AML-193 (cell line): Measurements from ENCODE around the gene BHLHE23.

Experiments used
- DNase-seq, 2 experiments: peaks; one replicate each; lab custom pipeline; 2025; lab: John Stamatoyannopoulos, UW

The BHLHE23 gene

DNA sequence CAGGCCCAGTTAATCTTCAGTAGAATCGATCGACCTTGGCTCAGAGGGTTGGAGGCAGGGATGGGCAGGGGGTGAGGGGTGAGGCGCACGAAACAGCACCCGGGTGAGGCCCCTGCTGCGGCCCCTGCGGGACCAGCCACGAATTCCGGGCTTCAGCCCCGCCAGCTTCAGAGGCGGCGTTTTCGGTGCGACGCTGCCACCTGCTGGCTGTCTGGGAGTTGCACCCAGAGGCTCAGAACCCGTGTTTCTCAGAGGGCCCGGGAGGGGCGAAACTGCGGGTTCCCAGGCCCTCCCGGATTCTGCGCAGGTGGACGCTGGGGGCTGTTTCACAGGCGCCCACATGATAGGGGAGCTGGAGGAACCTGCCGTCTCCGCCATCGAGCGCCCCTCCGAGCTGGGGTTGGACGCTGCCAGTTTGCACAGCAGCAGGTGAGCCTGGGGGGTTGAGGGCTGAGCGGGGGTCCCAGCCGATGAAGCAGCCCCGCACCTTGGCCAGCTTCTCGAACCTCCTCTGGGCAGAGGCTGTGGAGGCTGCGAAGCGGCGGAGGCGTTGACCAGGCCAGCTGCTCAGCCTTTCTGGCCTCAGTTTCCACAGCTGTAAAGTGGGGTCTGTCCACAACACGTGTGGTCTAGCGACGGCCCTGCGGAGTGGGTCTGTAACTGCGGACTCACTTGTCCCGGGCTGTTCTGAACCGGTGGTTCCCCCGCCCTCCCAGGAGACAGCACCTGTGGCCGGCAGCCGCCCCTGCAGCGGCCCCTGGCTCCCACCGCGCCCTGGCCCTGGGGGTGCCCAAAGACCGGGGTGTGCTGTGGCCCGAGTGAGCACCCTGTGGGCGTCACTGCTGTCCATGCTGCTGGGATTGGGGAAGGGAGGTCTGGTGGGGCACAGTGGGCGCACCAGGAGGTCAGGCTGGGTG lies 2.5 kb upstream of the BHLHE23 start:
- peak; percentile 51 to 53 for DNase-seq

DNA sequence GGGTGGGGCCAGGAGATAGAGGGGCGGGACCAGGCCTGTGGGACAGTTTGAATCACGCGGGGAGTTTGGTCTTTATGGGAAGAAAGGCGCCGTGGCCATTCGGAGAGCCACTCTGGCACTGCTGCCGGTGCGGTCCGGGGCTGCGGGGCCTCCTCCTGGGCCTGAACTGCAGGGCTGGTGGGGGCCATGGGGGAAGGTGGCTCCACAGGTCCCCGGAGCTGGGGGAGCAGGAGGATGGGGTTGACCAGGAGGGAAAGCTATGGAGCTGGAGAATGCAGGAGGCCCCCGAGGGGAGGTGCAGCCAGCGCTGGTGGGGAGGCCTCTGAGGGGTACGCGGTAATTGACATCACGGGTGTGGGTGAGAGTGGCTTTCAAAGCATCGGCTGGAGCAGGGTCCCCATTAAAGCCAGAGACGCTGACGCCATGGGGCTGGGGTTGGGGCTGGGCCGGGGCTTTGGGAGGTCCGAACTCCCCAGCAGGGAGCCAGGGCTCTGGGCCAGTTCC lies 1.8 kb upstream of the BHLHE23 start:
- DNase-seq: no peak

DNA sequence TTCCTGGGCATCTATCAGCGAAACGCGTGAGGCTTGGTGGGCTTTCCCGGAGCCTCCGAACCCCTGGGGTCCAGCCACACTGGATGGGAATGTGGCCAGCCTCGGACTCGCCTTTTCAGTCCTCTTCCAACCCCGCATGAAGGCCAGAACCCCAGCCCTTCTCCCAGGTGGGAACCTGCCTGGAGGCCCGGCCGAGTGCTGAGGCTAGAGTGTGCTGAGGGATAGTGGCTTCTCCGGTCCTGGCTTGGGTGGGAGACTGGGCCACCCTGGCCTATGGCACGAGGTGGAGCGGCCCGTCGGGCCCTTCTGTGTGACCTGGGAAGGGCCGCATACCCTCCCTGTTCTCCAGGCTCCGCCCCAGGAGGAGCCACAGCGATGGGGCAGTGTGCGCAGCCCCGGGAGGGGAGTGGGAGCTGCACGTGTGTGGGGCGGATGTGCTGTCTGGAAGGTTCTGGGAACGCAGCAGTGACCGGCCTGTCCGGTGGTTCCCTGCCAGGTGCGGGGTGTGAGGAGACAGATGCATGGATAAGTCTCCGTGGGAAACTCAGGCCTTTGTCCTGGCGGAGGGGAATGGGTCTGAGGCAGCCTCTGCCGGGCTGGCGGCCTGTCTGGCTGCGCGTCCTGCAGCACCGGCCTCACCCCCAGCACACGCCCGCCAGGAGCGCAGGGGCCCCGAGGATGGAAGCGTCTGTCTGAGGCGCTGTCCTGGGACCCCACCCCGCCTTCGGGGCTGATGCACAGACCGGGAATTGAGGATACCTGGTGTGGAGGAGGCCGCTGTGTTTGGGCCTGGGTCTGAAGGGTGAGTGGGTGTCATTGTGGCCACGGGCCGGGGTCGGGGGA lies 1.1 kb upstream of the BHLHE23 start:
- DNase-seq: no peak

DNA sequence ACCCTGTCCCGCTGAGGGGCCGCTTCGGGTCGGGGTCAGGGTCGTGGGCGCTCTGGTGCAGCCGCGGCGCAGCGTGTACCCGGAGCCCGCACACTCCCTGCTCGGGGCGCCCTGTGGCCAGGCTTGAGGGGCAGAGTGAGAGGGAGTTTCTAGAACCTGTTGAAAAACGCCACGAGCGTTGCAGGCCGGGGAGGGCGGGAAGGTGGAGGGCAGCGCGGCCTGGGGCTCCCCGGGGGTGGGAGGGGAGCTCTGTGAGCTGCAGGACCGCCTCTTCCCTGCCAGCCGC lies 539 bp upstream of the BHLHE23 start:
- no peak for DNase-seq

DNA sequence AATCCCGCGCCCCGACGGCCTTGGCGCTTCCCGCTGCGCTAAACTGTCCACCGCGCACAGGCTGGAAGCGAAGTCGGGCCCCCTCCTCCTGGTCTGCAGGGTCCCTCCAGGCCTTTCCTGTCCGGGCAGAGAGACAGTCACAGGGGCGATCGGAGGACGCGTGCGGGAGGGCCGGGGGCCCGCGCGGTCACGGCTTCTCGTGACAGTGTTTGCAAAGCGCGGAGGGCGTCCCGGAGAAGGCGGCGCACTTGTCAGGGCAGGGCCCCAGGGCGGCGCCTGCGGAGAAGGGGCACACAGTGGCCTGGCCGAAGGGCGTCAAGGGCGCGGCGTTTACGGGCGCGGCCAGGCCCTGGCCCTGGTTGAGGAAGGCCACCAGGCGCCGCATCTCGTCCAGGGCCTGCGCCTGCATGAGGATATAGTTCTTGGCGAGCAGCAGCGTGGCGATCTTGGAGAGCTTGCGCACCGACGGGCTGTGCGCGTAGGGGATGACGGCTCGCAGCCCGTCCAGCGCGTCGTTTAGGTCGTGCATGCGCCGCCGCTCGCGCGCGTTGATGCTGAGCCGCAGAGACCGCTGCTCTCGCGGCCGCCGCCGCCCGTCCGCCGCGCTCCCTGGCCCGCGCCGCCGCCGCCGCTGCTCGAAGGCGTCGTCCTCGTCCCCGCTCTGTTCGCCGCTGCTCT lies 763 bp downstream of the BHLHE23 start:
- no peak for DNase-seq

DNA sequence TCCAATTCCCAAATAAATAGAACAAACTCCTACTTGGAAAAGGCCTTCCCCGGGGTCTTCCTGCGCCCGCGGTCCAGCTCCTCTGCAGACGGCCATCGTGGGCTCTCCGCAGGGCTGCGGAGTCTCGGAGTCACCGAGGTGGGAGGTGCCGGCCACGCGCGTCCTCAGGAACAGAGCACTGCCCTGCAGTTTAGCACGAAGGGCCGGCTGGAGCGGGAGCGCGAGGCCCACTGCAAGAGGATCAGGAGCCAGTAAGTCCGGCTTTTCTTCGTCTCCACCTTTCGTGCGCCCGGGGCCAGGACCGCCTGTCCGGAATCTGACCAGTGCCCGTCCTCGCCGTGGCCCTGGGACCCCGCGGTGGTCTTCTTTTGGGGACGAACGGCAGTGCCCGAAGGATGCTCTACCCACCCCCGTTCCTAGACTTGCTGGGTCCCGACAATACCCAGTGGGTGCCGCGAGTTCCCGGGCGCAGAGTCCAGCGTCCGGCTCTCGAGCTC lies 1.4 kb downstream of the BHLHE23 start:
- no peak for DNase-seq

DNA sequence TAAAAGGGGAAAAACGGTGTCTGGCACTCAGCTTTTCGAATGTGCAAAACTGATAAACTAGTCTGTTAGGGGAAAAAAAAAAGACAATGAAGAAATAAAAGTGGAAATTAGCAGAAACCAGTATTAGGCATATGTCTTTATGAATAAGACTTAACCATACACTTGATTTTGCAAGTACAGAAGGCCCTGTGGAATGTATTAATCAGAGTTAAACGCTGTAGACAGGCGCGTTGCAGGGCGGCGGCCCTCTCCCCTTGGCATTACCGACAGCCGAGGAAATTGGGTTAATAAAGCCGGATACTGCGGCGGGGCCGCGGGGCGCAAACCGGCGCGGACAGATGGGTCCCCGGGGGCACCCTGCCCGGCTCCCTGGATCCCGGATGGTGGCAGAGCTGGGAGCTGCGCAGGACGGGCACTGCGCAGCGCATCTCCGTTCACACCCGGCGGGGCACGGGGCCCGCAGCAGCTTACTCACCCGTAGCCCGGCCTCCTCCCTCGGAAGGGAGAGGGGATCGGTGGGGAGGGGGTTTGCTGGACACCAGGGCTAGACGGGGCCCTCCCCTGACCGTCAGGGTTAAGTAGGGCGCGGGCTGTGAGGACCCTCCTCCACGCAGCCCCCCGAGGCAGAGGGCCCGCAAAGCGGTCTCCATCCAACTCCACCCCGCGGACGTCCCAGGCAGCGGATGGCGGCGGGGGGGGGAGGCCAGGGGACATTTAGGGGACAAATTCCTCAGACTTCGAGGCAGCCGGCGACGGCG lies 2.0 kb downstream of the BHLHE23 start:
- no peak for DNase-seq

DNA sequence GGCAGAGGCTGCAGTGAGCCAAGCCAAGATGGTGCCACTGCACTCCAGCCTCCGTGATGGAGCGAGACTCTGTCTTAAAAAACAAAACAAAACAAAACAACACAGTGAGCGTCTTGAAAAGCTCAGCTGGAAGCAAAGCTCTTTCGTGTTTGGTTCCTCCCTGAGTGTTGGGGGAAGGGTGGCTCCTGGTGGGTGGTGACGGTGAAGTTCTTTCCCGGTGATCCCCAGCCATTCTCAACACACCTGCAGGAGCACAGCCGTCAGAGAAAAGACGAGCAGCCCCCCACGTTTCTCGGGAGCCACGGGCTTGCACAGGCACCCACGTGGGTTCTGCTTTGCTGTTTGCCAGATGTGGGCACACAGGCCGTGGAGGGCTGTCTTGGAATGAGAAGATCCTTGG lies 3.2 kb downstream of the BHLHE23 start:
- DNase-seq: no peak

DNA sequence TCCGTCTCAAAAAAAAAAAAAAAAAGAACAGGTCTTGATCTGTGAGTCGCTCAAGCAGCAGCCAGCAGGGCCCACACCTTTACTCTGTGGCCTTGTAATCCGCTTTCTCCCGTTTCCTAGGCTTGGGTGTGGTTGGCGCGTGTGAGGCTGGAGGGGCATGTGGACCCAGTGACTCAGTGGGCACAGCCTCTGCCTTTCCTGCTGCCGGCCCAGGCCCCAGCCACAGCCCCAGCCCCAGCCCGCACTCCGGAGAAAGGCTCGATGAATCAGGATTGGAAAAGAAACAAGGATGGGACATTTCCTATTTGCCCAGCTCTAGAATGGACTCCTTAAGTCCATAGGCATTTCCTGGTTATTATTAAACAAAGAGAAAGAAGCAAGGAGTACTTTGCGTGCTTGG lies 4.3 kb downstream of the BHLHE23 start:
- DNase-seq: no peak

DNA sequence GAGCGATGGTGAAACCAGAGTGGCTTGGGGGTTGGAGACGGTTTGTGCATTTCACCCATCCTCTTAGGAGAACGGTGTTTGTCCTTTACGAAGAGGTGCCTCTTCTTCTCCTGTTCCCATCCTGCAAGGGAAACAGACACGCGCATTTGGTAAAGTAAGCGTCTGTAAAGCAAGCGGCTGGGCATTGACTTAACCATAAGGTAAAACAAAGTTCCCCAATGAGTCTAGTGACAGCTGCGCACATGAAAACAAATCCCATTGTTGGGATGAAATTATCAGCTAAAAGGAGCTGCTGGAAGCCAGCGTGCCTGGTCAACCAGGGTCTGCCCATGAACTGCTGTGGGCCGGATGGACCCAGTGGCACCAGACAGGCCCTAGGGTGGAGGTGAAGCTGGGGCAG lies 5.8 kb downstream of the BHLHE23 start:
- DNase-seq: no peak

DNA sequence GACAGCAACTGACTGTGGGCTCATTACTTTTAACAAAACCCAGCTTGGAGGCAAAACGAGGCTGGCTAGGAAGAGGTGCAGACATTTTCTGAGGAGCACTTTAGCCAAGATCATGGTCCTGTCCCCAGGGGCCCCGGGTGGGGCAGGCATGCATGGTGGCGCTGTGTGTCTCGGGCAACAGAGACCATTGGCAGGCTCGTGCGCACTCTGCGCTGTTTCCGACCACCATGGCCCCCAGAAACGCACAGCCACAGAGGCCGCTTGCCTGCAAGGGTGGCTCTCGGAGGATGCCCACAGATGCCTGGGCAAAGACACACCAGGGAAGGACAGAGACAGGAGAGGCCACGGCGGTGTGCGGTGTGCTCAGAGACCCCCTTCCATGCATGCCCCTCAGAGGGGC lies 6.7 kb downstream of the BHLHE23 start:
- no peak for DNase-seq

DNA sequence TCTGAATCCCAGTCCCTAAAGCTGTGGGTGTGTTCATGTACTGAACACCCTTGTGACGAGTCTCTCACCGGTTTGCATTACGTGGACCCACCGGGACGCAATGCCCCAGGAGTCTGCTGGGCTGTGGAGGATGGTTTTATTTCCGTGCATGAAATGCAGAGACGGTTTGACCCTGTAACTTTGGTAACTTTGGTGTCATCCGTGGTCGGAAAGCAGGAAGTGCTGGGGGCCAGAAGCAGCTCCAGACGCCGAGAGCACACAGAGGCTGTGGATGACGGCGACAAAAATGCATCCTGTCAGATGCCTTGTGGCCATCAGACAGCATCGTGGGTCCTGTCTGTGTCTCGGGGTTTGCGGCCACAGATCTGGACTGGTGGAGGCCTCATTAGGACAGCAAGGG lies 7.2 kb downstream of the BHLHE23 start:
- peak; percentile 35 to 37 for DNase-seq

DNA sequence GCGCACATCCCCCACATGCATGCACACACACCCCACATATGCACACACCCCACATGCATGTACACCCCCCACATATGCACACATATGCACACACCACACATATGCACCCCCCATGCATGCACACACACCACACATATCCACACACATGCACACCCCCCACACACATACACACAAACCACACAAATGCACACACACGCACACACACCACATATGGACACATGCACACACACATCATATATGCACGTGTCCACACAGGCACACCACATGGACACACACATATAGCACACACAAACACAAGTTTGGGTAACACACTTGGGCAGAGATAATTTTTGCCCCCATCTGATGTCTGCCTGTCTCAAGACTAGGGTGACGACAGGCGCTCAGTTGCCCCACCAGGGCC lies 8.3 kb downstream of the BHLHE23 start:
- no peak for DNase-seq

DNA sequence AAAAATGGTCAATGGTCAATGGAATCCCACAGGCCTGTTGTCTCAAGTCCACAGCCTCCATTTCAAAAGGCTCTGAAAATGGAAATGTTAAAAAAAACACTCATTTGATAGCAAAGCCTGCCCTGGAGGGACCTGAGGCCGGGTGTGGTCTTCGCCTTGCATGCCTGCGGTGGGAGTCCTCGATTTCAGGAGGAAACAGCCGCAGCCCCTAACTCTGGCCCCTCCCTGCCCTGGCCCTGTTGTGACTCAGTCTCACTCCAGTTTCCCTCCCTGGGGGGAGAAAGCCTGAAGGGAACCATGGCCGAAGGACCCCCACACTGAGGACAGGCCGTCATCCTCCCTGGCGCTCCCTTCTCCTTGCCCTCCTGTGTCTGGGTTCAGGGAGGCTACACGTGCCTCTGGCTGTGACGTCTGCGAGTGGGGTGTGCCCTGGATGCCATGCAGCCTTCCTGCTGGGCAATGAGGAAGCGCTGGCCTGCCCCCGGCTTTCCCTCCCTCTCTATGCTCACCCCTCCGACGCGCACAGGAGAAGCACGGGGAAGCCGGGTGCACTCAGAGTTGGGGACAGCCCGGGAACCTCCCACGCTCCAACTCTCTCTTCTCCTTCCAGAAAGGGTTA lies 9.2 kb downstream of the BHLHE23 start:
- no peak for DNase-seq

DNA sequence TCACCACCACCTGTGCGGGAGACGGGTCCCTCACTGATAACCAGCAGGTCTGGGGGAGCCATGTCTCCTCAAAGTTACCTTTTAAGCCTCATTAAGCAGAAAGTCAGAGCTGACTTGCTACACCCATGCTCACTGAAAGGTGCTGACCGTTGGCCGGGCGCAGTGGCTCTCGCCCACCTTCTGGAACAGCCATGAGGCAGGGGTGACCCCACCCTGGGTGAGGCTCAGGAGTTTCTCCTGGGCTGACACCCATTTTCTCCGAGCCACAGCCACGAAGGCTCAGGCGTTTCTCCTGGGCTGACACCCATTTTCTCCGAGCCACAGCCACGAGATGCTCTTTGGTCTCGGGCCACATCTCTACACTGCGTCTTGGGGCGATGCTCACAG lies 10.2 kb downstream of the BHLHE23 start:
- DNase-seq: no peak

DNA sequence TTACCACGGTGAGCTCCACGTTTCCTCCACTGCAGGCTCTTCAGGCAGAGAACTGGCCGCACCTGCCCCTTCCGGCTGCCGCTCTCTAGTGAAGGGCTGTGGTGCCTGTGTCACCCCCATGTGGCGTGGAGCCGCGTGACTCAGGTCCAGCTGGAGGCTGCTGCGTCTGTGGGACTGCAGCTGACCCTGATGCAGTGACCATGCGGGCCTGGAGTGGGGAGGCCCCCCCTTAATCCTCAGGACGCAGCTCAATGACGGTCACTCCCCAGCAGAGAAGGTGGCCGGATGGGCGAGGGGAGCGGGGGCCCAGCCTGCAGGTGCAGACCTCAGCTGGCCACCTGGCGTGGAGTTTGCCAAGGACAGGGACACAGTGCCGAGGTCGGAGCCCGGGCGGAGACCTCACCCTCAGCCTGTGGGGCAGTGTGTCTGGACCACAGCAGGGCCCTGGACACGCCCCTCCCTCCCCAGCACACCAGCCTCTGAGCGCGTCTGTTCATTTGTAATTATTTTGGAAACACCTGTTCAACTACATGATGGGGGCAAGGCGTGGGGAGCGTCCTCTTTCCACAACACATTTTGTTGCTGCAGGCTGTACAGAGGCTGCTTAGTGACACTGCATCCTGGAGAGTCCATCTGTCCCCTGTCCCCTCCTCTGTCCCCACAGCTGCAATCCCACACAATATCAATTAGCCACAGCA lies 10.7 kb downstream of the BHLHE23 start:
- no peak for DNase-seq

DNA sequence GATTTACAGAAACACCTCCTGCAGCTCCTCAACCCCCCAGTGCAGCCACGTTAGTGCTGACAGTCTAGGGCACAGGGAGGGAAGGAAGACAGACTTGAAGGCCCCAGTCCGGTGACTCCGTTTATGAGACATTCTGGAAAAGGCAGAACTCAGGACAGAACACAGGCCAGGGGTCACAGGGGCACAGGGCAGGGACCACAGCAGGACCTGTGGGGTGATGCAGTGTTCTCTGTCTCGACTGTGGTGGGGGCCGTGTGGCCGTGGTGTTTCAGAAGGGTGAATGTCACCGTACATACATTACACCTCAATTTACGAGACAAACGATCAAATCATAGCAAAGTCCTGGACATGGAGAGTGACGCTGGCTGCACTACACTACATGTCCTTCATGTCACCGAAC lies 11.3 kb downstream of the BHLHE23 start:
- no peak for DNase-seq

DNA sequence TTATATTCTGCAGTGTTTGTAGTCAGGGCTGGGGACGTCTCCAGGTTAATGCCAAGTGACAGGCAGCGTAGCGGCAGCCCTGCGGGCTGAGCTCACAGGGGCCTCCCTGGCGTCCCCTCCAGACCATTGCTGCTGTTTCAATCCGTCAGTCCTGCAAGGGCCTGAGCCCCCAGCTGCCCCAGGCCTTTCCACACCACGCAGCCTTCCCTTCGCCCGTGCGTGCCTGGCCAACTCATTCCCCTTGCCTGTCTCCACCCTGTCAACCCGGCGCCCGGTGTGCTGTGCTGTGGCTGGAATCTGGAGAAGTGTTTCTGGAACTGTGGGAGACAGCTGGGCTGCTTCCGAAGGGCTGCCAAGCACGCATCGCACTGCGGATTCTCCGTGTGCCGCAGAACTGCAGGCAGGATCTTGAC lies 11.9 kb downstream of the BHLHE23 start:
- no peak for DNase-seq

DNA sequence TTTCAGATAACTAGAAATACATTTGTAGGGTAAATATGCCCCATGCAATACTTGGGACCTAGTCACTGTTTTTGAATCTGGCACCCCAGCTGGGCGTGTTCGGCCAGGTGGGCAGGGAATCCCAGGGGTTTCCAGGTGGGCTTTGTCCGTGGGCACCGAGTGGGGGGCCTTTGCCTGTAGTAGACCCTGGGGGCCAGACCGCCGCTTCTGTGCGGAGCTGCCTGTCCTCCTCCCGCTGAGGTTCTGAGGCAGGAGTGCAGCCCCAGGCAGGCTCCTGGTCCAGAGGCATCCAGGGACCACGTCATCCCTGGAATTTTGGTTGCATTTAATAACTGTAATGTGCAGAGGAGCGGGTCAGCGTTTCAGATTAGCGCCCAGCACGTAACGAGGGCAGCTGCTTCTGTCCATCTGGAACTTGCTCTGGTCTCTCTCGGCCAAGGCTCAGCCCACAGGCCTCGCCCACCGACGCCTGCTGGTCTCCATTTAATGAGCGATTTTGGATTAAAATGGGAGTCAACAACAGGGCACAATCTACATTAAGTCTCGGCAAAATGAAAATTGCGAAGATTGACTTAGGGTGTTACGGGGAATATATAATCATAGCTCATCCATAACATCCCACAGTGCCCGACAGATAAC lies 12.8 kb downstream of the BHLHE23 start:
- no peak for DNase-seq

DNA sequence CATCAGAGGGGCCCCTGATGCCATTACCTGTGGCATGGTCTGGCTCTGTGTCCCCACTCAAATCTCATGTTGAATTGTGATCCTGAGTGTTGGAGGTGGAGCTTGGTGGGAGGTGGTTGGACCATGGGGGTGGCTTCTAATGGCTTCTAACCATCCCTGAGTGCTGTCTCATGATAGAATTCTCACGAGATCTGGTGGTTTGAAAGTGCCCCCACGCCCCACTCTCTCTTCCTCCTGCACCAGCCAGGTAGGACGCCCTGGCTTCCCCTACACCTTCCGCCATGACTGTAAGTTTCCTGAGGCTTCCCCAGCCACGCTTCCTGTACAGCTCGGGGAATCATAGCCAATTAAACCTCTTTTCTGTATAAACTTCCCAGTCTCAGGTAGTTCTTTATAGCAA lies 14.9 kb downstream of the BHLHE23 start:
- DNase-seq: no peak
